MM.1S (cell line): ENCODE results near the gene CSNK2A3.

ENCODE experiments used
- DNase-seq: peaks from one replicate; pipeline ENCODE4 v3.0.0-alpha.2; 2015
- H2AFZ ChIP-seq: fragments of 300-600 bp; sonication (generic); 2 replicates; pipeline ENCODE4 v1.6.0; 2016; ENCODE audit warnings: antibody characterized with exemption, low read length
- H3F3A ChIP-seq: fragments of 300-600 bp; sonication (generic); 2 replicates; pipeline ENCODE4 v1.6.1; 2016; ENCODE audit warnings: mild to moderate bottlenecking, antibody characterized with exemption, low read length, moderate library complexity, mixed read lengths; ENCODE audit not compliant: insufficient read depth
- H3K27ac ChIP-seq: fragments of 300-600 bp; sonication (generic); 2 replicates; pipeline ENCODE4 v1.5.1; 2016; ENCODE audit warnings: mild to moderate bottlenecking, low read length
- H3K27me3 ChIP-seq: fragments of 300-600 bp; sonication (generic); replicated peaks from 2 replicates; pipeline ENCODE4 v1.6.0; 2016; ENCODE audit warnings: low read length; ENCODE audit not compliant: insufficient read depth
- H3K36me3 ChIP-seq: fragments of 300-600 bp; sonication (generic); replicated peaks from 2 replicates; pipeline ENCODE4 v1.6.1; 2016; ENCODE audit warnings: mild to moderate bottlenecking, low read length, mixed read lengths; ENCODE audit not compliant: insufficient read depth
- H3K4me1 ChIP-seq: fragments of 300-600 bp; sonication (generic); 2 replicates; pipeline ENCODE4 v1.6.1; 2016; ENCODE audit warnings: low read length, mixed read lengths
- H3K4me2 ChIP-seq: fragments of 300-600 bp; sonication (generic); 2 replicates; pipeline ENCODE4 v1.6.0; 2016; ENCODE audit warnings: low read depth, low read length
- H3K4me3 ChIP-seq: fragments of 300-600 bp; sonication (generic); 2 replicates; pipeline ENCODE4 v1.5.1; 2016; ENCODE audit warnings: low read length, mixed read lengths
- H3K79me2 ChIP-seq: fragments of 300-600 bp; sonication (generic); 2 replicates; pipeline ENCODE4 v1.6.1; 2016; ENCODE audit warnings: mixed run types, low read length, mixed read lengths
- H3K9ac ChIP-seq: fragments of 300-600 bp; sonication (generic); 2 replicates; pipeline ENCODE4 v1.6.1; 2016; ENCODE audit warnings: low read length, mixed read lengths
- H3K9me2 ChIP-seq: fragments of 300-600 bp; sonication (generic); replicated peaks from 2 replicates; pipeline ENCODE4 v1.6.1; 2016; ENCODE audit warnings: mild to moderate bottlenecking, low read length, mixed read lengths; ENCODE audit not compliant: insufficient read depth
- H3K9me3 ChIP-seq: fragments of 300-600 bp; sonication (generic); replicated peaks from 2 replicates; pipeline ENCODE4 v1.6.1; 2016; ENCODE audit warnings: mild to moderate bottlenecking, low read length, mixed read lengths; ENCODE audit not compliant: insufficient read depth
- H4K20me1 ChIP-seq: fragments of 300-600 bp; sonication (generic); 2 replicates; pipeline ENCODE4 v1.6.1; 2016; ENCODE audit warnings: mild to moderate bottlenecking, low read length, moderate library complexity, mixed read lengths; ENCODE audit not compliant: insufficient read depth
- CTCF ChIP-seq: fragments of 300-600 bp; sonication (generic); IDR thresholded peaks from 2 replicates; pipeline ENCODE4 v1.5.1; 2016; ENCODE audit warnings: antibody characterized with exemption, low read length, mixed read lengths
- EZH2 ChIP-seq: fragments of 300-600 bp; sonication (generic); optimal IDR thresholded peaks from 2 replicates; pipeline ENCODE3; 2017; ENCODE audit warnings: low read depth, mild to moderate bottlenecking, antibody characterized with exemption, low read length, mixed read lengths
- EZH2phosphoT487 ChIP-seq: fragments of 300-600 bp; sonication (generic); IDR thresholded peaks from 2 replicates; pipeline ENCODE4 v1.6.1; 2018; ENCODE audit warnings: antibody characterized with exemption, low read length

CSNK2A3 gene

GRCh38 chr11:11329062-11329806 lies 23.8 kb downstream of the CSNK2A3 start:
- H2AFZ ChIP-seq, result no peak overlapping the region

GRCh38 chr11:11324090-11324489 lies 29.0 kb downstream of the CSNK2A3 start:
- Histone ChIP-seq H3K79me2 (no peaks in the 10 kb centered on the region), H3K27me3 (no peaks in the 10 kb centered on the region), H3F3A (no peaks in the 10 kb centered on the region), H3K36me3 (no peaks in the 10 kb centered on the region), H3K9me3 (no peaks in the 10 kb centered on the region), H3K4me3 (no peak overlapping the region), H3K4me2 (no peak overlapping the region), H3K9me2 (no peaks in the 10 kb centered on the region), H4K20me1 (no peaks in the 10 kb centered on the region), H2AFZ (no peak overlapping the region), H3K27ac (no peak overlapping the region), H3K4me1 (no peaks in the 10 kb centered on the region), H3K9ac (no peak overlapping the region)
- TF ChIP-seq EZH2phosphoT487 (no peak), CTCF (no peak), EZH2 (no peak)
- DNase-seq, result no peak

More at GRCh38 chr11:11329062-11329806, 23.8 kb downstream of the CSNK2A3 start:
- H3K9me2 ChIP-seq, result no peaks in the 10 kb centered on the region
- H3K36me3 ChIP-seq, result no peaks in the 10 kb centered on the region
- H3K27me3 ChIP-seq, result no peaks in the 10 kb centered on the region
- no peaks in the 10 kb centered on the region for H3K4me1 ChIP-seq
- no peak overlapping the region for H3K4me2 ChIP-seq
- DNase-seq, result no peak
- no peak overlapping the region for H3K27ac ChIP-seq
- no peaks in the 10 kb centered on the region for H3K79me2 ChIP-seq
- no peaks in the 10 kb centered on the region for H3F3A ChIP-seq
- H3K9me3 ChIP-seq, result no peaks in the 10 kb centered on the region
- no peak overlapping the region for H3K9ac ChIP-seq
- no peak for TF ChIP-seq EZH2
- no peak for TF ChIP-seq CTCF
- TF ChIP-seq EZH2phosphoT487, result no peak
- no peaks in the 10 kb centered on the region for H4K20me1 ChIP-seq
- no peak overlapping the region for H3K4me3 ChIP-seq

GRCh38 chr11:11322101-11322500 lies 30.9 kb downstream of the CSNK2A3 start:
- no peak for DNase-seq
- H2AFZ ChIP-seq, result no peak overlapping the region
- H3K9me3 ChIP-seq, result no peaks in the 10 kb centered on the region
- H3K4me3 ChIP-seq, result no peak overlapping the region
- H3K9me2 ChIP-seq, result no peaks in the 10 kb centered on the region
- H3K27ac ChIP-seq, result no peak overlapping the region
- no peak overlapping the region for H3K4me2 ChIP-seq
- no peaks in the 10 kb centered on the region for H3K4me1 ChIP-seq
- TF ChIP-seq EZH2phosphoT487 (no peak), EZH2 (no peak), CTCF (no peak)
- H3K79me2 ChIP-seq, result no peaks in the 10 kb centered on the region
- no peak overlapping the region for H3K9ac ChIP-seq
- H3F3A ChIP-seq, result no peaks in the 10 kb centered on the region
- H3K27me3 ChIP-seq, result no peaks in the 10 kb centered on the region
- H3K36me3 ChIP-seq, result no peaks in the 10 kb centered on the region
- H4K20me1 ChIP-seq, result no peaks in the 10 kb centered on the region
